Stimulated activated CD8-positive, alpha-beta memory T cell treated with anti-CD3 and anti-CD28 coated beads, Interleukin-2, amount 100 ng/mL, for 48 hours (primary cell): Measurements from ENCODE around the gene PAN2.
"Not testable (repeated sequence)": the region's sequence is repeated elsewhere in the genome, so short reads cannot be mapped to it uniquely, and the experiment has no call there.

Source experiments
- DNase-seq, 2 donors: peaks; one replicate each; pipeline ENCODE4 v3.0.0-alpha.2; 2020; ENCODE audit warnings: low read depth in 2 of 2

Gene PAN2

DNA sequence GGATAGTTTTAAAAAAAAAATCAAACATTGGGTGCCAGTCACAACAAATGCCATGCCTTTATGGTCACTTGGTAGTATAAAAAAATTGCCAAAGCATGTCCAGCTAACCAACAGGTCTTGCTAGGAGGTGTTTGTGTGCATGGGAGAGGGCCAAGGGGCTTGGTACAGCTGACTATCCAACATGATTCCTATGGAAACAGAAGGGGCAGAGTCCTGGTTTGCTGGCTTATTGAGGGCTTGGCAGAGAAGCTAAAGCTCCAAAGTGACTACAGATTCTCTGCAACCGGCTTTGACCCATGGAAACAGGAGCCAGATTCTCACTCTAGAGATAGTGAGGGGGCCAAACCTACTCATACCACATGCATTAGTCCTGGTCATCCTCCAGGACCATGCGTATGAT is 61.3 kb downstream of the PAN2 start:
- not testable (repeated sequence) for DNase-seq

DNA sequence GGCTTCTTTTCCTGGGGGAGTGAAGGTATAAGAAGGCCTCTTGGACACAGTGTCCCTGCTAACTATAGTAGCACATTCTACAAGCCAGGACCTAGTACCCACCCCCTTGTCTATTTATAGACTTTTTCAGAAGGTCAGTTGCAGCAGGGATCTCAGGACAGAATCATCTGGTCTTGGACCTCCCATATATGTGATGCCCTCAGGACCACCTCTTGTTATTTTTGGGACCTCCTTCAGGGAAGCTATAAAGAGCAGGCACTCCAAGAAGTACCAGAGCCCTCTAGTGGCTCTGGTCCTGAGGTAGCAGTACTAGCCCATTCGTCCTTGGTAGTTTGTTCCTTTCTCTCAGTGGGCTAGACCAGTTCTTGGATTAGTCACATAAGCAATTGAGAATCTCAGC is 62.8 kb downstream of the PAN2 start:
- no peak for DNase-seq

DNA sequence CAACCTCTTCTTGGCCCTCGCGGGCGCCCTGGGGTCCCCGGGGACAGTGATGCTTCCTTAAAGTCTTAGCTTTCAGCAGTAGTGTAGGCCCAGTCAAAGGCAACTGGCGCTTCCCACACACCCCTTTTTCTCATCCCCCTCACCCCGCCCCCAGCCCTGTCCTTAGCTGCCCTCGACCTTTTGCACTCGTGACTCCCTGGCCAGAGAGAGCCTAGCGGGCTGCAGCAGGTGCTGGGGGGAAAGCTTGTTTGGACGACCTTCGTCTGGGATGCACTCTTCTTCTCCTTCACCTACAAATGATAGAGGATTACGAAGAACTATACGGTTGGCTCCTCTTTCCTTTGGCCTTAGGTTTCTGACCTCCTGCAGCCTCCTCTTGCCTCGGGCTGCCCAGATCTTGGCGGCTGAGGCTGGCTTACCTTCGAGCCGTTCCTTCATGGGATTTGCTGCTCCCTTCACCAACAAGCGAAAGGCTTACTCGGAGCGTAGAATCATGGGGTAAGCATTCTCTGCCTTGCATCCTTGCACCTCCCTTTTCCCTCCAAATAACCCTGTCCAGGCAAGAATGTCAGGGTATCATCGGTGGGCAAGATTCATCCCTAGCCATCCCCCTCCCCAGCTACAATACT is 66.2 kb downstream of the PAN2 start:
- no peak for DNase-seq

DNA sequence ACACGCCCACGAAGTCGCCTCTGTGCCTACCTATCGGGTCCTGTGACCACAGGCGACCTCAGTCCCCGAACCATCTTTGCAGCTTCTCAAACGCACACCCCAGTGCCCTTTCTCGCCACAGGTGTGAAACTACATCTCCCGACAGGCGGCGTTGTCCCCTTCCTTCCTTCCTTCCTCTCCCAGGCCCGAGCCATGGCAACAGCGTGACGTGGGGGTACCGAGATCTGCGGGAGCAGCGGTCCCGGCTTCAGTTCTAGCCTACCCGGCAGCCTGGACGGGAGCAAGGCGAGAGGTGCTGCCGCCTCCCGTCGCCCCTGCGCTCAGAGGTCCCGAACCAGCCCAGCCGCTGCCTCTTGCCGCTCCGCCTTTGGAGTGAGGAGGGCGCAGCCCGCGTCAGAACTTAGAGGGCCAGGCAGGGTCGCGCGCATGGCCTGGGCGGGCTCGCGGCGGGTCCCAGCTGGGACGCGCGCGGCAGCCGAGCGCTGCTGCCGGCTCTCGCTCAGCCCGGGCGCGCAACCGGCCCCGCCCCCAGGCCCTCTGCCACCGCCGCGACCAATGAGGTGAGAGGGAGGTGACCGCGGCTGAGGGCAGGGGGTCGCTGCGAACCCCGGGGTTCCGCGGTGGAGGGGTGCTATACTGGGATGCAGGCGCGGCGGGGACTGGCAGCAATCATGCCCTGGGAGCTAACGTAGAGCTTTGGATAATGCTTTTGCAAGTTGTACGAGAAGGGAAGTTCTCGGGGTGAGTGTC is 66.9 kb downstream of the PAN2 start, which contains the start of gene COQ10A:
COQ10A (plus strand) TSS at position 250 of the 750 bp plus-strand sequence; CDS start at position 427, 177 bp downstream.
- peak; percentile 79 to 84 for DNase-seq
